ENCODE results near the gene CFAP221.

CFAP221 gene

DNA sequence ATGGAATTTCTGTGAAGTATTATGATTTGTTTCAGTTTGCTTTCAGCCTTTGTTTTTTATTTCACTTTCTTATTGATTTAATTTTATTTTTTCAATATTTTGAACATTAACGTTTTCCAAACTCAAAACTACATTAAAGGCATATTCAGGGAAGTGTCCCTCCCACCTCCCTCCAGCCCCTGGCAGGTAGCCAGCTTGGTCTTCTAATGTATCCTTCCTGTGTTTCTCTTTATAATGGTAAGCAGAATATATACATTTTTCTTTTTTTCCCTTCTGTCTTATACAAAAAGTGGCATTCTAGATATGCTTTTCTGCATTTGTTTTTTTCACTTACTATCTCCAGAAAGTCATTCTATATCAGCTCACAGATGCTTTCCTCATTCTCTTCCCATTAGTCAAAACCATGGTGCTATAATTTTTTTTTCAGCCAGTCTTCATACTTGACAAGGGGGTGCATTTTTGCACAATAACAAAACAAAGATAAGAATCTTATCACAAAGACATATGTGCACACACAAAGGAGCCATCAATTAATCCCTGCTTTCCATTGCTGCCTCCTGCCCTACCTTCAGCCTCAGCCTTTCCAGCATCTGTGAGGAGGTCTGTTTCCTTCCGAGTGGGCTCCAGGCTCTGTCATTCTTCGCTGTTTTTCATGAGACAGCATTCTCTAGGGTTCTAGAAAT lies 101.1 kb downstream of the CFAP221 start:
- H3K4me3 ChIP-seq (ENCODE audit: low read depth, low read length), result no peak overlapping the region
- TF ChIP-seq, protein P1, sequence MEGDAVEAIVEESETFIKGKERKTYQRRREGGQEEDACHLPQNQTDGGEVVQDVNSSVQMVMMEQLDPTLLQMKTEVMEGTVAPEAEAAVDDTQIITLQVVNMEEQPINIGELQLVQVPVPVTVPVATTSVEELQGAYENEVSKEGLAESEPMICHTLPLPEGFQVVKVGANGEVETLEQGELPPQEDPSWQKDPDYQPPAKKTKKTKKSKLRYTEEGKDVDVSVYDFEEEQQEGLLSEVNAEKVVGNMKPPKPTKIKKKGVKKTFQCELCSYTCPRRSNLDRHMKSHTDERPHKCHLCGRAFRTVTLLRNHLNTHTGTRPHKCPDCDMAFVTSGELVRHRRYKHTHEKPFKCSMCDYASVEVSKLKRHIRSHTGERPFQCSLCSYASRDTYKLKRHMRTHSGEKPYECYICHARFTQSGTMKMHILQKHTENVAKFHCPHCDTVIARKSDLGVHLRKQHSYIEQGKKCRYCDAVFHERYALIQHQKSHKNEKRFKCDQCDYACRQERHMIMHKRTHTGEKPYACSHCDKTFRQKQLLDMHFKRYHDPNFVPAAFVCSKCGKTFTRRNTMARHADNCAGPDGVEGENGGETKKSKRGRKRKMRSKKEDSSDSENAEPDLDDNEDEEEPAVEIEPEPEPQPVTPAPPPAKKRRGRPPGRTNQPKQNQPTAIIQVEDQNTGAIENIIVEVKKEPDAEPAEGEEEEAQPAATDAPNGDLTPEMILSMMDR (IDR thresholded peaks at IDR 0.05; ENCODE audit: control insufficient read depth, extremely low read depth, insufficient read depth), result no peak
- DNase-seq (ENCODE audit: low read depth), result no peak

DNA sequence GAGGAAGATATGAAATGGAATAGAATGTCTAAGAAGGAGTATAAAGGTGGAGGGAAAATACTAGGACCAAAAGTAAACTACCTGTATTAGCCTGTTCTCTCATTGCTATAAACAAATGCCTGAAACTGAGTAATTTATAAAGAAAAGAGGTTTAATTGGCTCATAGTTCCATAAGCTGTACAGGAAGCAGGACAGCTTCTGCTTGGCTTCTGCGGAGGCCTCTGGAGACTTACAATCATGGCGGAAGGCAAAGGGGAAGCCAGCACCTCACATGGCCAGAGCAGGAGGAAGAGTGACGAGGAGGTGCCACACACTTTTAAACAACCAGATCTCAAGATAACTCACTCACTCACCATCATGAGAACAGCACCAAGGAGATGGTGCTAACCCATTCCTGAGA lies 101.9 kb downstream of the CFAP221 start:
- no peak overlapping the region for H3K4me3 ChIP-seq (ENCODE audit: low read depth, low read length)
- TF ChIP-seq, protein P1 (IDR thresholded peaks at IDR 0.05; ENCODE audit: control insufficient read depth, extremely low read depth, insufficient read depth), result no peak
- no peak for DNase-seq (ENCODE audit: low read depth)

DNA sequence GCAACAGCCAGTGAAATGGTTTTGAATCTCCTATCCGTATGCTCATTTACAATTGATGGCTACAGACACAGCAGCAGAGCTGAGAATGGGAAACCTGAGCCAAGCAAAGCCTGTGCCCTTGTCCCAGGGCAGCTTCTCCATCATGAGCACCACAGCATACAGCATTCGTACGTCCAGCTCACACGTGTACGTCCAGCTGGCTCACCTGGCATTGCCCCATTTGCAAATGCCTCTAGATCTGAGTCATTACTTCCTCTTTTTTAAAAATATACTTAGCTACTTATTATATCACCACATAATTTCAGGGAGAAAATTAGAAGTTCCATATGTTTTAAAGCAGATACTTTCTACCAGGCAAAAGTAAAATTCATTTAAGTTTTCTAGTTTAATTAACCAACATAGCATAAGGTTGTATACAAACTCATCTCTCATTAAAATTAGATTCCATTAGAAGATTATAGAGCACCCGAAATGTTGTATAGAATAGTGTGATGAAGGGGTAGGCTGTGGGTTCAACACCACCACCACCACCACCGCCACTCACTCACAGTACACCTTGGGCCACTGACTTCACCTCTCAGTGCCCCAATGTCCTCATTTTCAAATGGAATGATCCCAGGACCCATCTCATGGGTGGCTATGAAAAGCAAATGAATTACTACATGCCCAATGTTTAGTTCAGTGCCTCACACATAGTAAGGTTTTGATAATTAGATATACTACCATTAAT lies 103.4 kb downstream of the CFAP221 start:
- no peak for DNase-seq (ENCODE audit: low read depth)
- no peak overlapping the region for H3K4me3 ChIP-seq (ENCODE audit: low read depth, low read length)
- TF ChIP-seq, protein P1 (IDR thresholded peaks at IDR 0.05; ENCODE audit: control insufficient read depth, extremely low read depth, insufficient read depth), result no peak

DNA sequence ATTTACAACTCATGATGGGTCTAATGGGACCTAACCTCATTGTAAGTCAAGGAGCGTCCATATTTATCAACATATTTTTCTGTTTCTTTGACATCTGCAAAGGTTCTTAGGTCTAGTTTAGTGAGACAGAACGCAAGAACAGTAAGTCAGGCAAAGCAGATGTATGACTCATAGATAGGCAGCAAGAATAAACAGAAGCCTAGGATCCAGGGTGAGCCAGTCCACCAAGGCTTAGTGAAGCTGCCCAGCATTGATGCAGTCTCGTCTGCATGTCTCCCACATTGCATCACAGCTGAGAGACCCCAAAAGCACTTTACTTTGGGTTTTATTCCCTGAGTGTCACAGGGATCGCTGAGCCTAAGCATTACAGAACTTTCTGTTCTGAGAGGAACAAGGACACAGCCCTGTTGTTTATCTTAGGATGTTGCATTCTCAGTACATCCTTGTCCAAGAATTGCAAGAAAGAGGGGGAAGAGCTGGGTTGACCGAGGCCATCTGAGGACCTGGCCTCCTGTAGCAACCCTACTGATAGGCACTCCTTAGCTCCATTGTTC lies 105.2 kb downstream of the CFAP221 start:
- no peak for DNase-seq (ENCODE audit: low read depth)
- H3K4me3 ChIP-seq (ENCODE audit: low read depth, low read length), result no peak overlapping the region
- TF ChIP-seq, protein P1 (IDR thresholded peaks at IDR 0.05; ENCODE audit: control insufficient read depth, extremely low read depth, insufficient read depth), result no peak

DNA sequence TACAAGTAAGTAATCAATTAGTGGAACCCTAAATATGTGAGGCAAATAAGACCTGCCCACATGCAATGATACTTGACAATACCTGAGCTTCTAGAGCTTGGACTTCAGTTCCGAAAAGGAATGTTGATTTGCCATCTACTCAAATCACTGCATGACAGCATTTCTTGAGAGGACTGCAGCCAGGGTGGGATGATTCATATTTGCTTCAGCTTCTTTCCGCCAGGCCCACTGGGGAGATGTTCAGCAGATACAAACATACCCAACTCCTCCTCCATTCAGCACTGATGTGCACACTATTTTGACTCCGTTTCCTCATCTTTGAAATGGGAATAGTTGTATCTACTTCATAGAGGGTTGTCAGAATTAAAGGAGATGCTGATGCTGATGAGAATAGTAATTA lies 106.0 kb downstream of the CFAP221 start:
- no peak overlapping the region for H3K4me3 ChIP-seq (ENCODE audit: low read depth, low read length)
- no peak for DNase-seq (ENCODE audit: low read depth)
- TF ChIP-seq, protein P1 (IDR thresholded peaks at IDR 0.05; ENCODE audit: control insufficient read depth, extremely low read depth, insufficient read depth), result no peak

DNA sequence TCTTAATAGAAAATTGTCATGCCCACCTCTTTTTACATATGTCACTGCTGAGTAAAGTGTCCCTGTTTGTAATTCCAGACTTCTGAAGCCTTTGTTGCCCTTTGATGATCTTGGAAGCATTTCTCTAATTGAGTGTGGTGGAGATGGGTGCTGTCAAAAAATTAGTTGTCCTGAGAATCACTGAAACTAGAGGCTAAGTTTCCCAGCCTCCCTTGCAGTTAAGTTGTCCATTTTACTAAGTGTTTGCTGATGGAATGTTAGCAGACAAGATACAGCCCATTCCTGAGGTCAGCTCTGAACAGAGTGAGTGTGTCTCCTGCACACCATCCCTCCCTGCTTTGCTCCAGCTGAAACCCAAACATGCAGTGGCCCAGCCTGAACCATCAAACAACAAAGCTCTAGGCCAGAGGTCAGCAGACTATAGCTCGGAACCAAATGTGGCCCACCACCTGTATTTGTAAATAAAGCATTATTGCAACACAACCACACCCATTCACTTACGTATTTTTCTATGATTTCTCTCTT lies 106.7 kb downstream of the CFAP221 start:
- DNase-seq (ENCODE audit: low read depth), result no peak
- no peak overlapping the region for H3K4me3 ChIP-seq (ENCODE audit: low read depth, low read length)
- TF ChIP-seq, protein P1 (IDR thresholded peaks at IDR 0.05; ENCODE audit: control insufficient read depth, extremely low read depth, insufficient read depth), result no peak
